Spleen (tissue), 7 donors: ENCODE results near the gene FAM114A1.

Experiments used
- CTCF ChIP-seq, 11 experiments: fragments of 200-600 bp in 7 of 11; fragments of 450-650 bp in 4 of 11; sonication (generic) in 4 of 11; IDR thresholded peaks in 8 of 11; conservative IDR thresholded peaks in 3 of 11; 1 replicate in 7 of 11; 2 replicates in 4 of 11; pipeline versions ENCODE4 v1.4.0 to v1.8.0; 2016 to 2021; ENCODE audit warnings: antibody characterized with exemption in 11 of 11, inconsistent platforms in 4 of 11, mild to moderate bottlenecking in 1 of 11
- POLR2A ChIP-seq, 3 donors: fragments of 450-650 bp; IDR thresholded peaks; one replicate each; pipeline ENCODE4 v1.5.1; 2017; ENCODE audit warnings: antibody characterized with exemption in 3 of 3, mild to moderate bottlenecking in 1 of 3
- donor health status: DM: no; HTN: no; CAD: no; lungs with moderate emphysema.
- donor health status: DM: no; HTN: no; CAD: no.
- donor health status: DM: no; HTN: no; CAD: no.

GRCh38 chr4:38837849-38838248 is 29.8 kb upstream of the FAM114A1 start:
- no peak for TF ChIP-seq CTCF (IDR thresholded peaks at IDR 0.05 in 8 of 11, conservative IDR thresholded peaks at IDR 0.05 in 3 of 11)
- TF ChIP-seq POLR2A (IDR thresholded peaks at IDR 0.05) = no peak
